ENCODE data around the gene PRKCA. TPM values are rescaled to one million over a fixed set of nuclear protein-coding genes. Genes with fewer than 3 reads are reported as not detected.

Gene PRKCA
- total and polyA plus RNA-seq, 2 of the 13 experiments (the other 11 are each of a cell fraction or from before 2014, with no cell fraction given), result 18.5 to 21.5 TPM

DNA sequence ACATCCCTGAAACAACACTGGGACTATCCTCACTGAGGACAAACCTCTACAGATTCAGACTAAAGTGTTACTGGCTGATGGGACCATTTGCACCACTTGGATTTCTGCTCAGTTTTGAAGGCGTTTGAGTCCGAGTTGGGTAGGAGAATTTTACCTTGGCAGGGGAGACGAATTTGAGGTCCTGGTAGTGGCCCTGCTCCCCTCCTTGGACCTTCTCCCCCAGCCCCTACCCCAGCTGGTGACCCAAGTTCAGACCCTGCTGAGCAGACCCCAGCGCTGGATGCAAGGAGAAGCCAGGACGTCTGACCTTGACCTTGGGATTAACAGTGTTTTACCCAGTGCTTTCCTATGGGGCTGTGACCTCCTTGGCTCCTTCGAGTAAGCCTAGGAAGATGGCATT, 546.1 kb downstream of the PRKCA start:
- ATAC-seq (no peak), FAIRE-seq (no peak), DNase-seq (ENCODE audit: low spot score) (no peak)
- 24% methylated on average over 5 of the region's 6 CpGs for WGBS (ENCODE audit: low lambda C conversion rate)
- no peak overlapping the region for H3K4me2 ChIP-seq (ENCODE audit: low read depth, low read length)
- no peaks in the 10 kb centered on the region for H4K20me1 ChIP-seq (ENCODE audit: insufficient read depth, low read length)
- CTCF ChIA-PET (ENCODE audit: low intra/inter-chr PET ratio, low total read pairs), result no interaction called here
- no peak overlapping the region for H3K27ac ChIP-seq (ENCODE audit: extremely low read length, insufficient read depth, low read length)
- no peaks in the 10 kb centered on the region for H3K4me1 ChIP-seq (ENCODE audit: insufficient read depth, low read length)
- TF ChIP-seq TMF1 (CRISPR knock-in tag; IDR thresholded peaks at IDR 0.05; ENCODE audit: low read depth) (no peak), ZNF3 (CRISPR knock-in tag; IDR thresholded peaks at IDR 0.05) (no peak), ELK4 (CRISPR knock-in tag; IDR thresholded peaks at IDR 0.05; ENCODE audit: borderline replicate concordance) (no peak), ZNF235 (CRISPR knock-in tag; IDR thresholded peaks at IDR 0.05; ENCODE audit: borderline replicate concordance) (no peak), ZNF589 (CRISPR knock-in tag; conservative IDR thresholded peaks at IDR 0.05) (no peak), ZNF576 (CRISPR knock-in tag; IDR thresholded peaks at IDR 0.05) (no peak), HNRNPL (IDR thresholded peaks at IDR 0.05; ENCODE audit: low read depth, low read length) (no peak), MTA1 (CRISPR knock-in tag; IDR thresholded peaks at IDR 0.05; ENCODE audit: borderline replicate concordance) (no peak), FOXA1 (IDR thresholded peaks at IDR 0.05) (no peak), FOXA1 (CRISPR knock-in tag; IDR thresholded peaks at IDR 0.05) (no peak), RFX1 (IDR thresholded peaks at IDR 0.05) (no peak)
- TF ChIP-seq, protein P1, sequence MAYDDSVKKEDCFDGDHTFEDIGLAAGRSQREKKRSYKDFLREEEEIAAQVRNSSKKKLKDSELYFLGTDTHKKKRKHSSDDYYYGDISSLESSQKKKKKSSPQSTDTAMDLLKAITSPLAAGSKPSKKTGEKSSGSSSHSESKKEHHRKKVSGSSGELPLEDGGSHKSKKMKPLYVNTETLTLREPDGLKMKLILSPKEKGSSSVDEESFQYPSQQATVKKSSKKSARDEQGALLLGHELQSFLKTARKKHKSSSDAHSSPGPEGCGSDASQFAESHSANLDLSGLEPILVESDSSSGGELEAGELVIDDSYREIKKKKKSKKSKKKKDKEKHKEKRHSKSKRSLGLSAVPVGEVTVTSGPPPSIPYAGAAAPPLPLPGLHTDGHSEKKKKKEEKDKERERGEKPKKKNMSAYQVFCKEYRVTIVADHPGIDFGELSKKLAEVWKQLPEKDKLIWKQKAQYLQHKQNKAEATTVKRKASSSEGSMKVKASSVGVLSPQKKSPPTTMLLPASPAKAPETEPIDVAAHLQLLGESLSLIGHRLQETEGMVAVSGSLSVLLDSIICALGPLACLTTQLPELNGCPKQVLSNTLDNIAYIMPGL (CRISPR knock-in tag; IDR thresholded peaks at IDR 0.05; ENCODE audit: borderline replicate concordance in 1 of 2, low read depth in 1 of 2), result no peak
- TF ChIP-seq, protein P2, sequence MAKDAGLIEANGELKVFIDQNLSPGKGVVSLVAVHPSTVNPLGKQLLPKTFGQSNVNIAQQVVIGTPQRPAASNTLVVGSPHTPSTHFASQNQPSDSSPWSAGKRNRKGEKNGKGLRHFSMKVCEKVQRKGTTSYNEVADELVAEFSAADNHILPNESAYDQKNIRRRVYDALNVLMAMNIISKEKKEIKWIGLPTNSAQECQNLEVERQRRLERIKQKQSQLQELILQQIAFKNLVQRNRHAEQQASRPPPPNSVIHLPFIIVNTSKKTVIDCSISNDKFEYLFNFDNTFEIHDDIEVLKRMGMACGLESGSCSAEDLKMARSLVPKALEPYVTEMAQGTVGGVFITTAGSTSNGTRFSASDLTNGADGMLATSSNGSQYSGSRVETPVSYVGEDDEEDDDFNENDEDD (CRISPR knock-in tag; IDR thresholded peaks at IDR 0.05; ENCODE audit: borderline replicate concordance), result no peak
- no peak overlapping the region for H3K4me3 ChIP-seq (replicated peaks in 1 of 3; ENCODE audit: insufficient read depth in 1 of 3, low read depth in 2 of 3, low read length in 3 of 3)
- POLR2A ChIA-PET, result no interaction called here
- intact Hi-C loops (cut with micrococcal nuclease; ENCODE audit: unreplicated experiment) (no loop called here), in situ Hi-C loops (cut with HindIII; ENCODE audit: extremely low pct_ligation_motif_present, low pct_unique_long_range_greater_than_20kb) (no loop called here)
- no peaks in the 10 kb centered on the region for H3K36me3 ChIP-seq (replicated peaks in 1 of 2; ENCODE audit: control insufficient read depth in 1 of 2, insufficient read depth in 2 of 2, low read length in 2 of 2)
- BruUV-seq (replicated peaks), result no TSS peak
- no peaks in the 10 kb centered on the region for H3K79me2 ChIP-seq (ENCODE audit: insufficient read depth, low read length)
- H2AFZ ChIP-seq (ENCODE audit: low read length), result no peak overlapping the region
- H3K9me3 ChIP-seq (ENCODE audit: low read length), result no peaks in the 10 kb centered on the region
- H3K27me3 ChIP-seq (ENCODE audit: control insufficient read depth in 1 of 2, insufficient read depth in 2 of 2, low read length in 2 of 2), result peaks cover 1 to 6% of the 10 kb centered on the region in 2 experiments; a peak in 2 of 5 replicates
- H3K9ac ChIP-seq (ENCODE audit: insufficient read depth, low read depth, low read length), result no peak overlapping the region

All from HepG2 (cell line).